GM21619 (cell line): ENCODE measurements around the gene ZNF26.

ENCODE experiments used
- ATAC-seq: cut with Tn5 transposase; IDR thresholded peaks from one replicate; pipeline ENCODE4 v1.9.1; 2021; ENCODE audit not compliant: unreplicated experiment

The ZNF26 gene

DNA sequence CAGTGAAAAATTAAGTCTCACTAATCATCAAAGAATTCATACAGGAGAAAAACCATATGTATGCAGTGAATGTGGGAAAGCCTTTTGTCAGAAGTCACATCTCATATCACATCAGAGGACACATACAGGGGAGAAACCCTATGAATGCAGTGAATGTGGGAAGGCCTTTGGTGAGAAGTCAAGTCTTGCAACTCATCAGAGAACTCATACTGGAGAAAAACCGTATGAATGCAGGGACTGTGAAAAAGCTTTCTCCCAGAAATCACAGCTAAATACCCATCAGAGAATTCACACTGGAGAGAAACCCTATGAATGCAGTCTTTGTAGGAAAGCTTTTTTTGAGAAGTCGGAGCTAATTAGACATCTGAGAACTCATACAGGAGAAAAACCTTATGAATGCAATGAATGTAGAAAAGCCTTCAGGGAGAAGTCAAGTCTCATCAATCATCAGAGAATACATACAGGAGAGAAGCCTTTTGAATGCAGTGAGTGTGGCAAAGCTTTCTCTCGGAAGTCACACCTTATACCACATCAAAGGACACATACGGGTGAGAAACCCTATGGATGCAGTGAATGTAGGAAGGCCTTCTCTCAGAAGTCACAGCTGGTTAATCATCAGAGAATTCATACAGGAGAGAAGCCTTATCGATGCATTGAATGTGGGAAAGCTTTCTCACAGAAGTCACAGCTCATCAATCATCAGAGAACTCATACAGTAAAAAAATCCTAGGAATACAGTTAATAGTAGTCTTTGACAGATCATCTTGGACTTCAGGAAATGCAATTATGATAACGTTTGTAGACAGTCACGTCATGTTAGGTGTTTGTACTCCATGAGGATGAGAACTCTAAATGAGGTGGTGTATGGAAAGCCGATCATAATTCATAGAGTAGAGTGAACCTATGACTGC is 72.3 kb downstream of the ZNF26 start:
- no peak for ATAC-seq

DNA sequence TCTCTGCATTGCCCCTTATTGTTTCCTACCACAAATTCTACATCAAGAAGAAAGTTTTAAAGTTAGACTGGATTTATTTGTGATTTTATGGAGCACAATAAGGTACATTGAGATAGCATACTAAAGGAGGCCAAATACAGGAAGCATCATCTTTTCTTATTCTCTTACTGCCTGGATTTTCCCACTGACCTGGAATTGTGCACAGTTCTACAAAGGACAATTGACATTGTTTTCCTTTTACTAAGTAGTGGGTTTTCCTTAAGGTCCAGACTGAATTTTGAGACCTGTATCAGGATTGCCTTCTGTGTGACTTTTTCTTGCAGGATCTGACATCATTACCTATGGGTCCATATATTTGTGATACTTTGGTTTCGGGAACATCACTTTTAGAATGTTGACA is 75.8 kb downstream of the ZNF26 start:
- no peak for ATAC-seq

DNA sequence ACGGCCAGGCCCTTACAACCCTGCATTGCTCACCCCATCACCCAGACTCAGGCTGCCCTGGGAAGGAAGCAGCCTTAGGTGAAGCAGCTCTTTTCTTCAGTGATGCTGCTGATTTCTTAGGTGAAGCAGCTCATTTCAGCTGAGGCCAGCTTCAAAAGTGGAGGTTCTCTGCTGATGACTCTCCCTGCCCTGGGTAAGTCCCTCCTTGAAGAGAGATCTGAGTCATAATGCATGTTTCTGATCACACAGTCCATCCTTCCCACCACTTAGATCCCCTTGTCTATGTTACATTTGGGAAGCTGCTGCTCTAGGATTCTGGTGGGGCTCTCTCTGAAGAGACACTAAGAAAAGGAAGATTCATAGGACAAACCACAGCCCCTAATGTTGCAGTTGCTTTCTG is 77.4 kb downstream of the ZNF26 start:
- no peak for ATAC-seq

GRCh38 chr12:133073836-133074235 is 87.7 kb downstream of the ZNF26 start:
- ATAC-seq: no peak
